Cardiac septum (tissue), 1 donor: ENCODE results near the gene KLF17. TPM values are rescaled to one million over a fixed set of nuclear protein-coding genes. Genes with fewer than 3 reads are reported as not detected.

ENCODE experiments used
- DNase-seq: peaks from one replicate; pipeline ENCODE4 v3.0.0-alpha.2; 2020; ENCODE audit warnings: low spot score
- intact Hi-C: fragments of 100-400 bp; cut with DNase I; formaldehyde crosslinking; loops from one replicate; pipeline ENCODE4 v1.14.0; 2022
- long read RNA-seq: library from polyadenylated mRNA; unstranded; transcript quantifications from one replicate; pipeline ENCODE4 v2.0.0, GENCODE V29; 2021
- total RNA-seq: library from RNA; stranded (reverse); fragmentation: NEBNext Ultra II Directional; extraction: Animal tissue kit (Norgen Biotek cat#: 25700); gene quantifications from one replicate; pipeline ENCODE4 v1.2.1, GENCODE V29; 2021
- donor health status: DM: no; HTN: no; CAD: no.

KLF17 gene, protein sequence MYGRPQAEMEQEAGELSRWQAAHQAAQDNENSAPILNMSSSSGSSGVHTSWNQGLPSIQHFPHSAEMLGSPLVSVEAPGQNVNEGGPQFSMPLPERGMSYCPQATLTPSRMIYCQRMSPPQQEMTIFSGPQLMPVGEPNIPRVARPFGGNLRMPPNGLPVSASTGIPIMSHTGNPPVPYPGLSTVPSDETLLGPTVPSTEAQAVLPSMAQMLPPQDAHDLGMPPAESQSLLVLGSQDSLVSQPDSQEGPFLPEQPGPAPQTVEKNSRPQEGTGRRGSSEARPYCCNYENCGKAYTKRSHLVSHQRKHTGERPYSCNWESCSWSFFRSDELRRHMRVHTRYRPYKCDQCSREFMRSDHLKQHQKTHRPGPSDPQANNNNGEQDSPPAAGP
- total RNA-seq: not detected
- long read RNA-seq: 0 reads

DNA sequence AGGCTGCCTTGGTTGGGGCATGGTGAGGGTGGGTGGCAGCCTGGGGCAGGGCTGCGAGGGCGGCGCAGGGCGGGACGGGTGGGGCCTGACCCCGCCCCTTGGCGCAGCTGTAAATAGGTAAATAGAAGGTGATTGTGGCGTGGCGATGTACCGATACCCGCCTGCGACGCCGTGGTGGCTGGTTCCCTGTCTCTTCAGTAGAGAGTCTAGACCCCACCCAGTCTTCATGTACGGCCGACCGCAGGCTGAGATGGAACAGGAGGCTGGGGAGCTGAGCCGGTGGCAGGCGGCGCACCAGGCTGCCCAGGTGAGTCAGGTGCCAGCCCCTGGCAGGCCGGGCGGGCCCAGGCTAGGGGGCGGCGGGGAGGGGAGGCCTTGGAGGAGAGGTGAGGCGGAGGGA, at the start of gene KLF17:
TSS of gene KLF17 (plus strand) at position 140 of the 400 bp plus-strand sequence. CDS start at position 227, 87 bp downstream.
- intact Hi-C loops: no loop called here
- no peak for DNase-seq

DNA sequence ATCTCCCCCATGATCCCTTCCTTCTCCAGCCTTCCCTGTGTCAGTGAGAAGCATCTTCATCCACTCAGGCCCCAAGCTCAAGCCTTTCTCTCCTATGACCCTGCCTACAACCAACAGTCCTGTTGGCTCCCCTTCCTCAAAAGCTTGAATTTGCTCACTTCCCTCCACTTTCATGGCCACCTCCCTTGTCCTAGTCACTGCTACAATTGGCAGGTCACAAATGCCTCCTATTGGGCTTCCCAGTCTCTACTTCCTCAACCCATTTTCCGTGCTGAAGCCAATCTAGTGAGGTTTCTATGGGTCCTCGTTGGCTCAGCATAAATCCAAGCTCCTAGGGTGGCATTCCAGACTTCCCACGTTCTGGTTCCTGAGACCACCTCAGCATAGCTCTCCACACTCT, 47.2 kb upstream of the KLF17 start:
- DNase-seq: no peak
- intact Hi-C loops: no loop called here

DNA sequence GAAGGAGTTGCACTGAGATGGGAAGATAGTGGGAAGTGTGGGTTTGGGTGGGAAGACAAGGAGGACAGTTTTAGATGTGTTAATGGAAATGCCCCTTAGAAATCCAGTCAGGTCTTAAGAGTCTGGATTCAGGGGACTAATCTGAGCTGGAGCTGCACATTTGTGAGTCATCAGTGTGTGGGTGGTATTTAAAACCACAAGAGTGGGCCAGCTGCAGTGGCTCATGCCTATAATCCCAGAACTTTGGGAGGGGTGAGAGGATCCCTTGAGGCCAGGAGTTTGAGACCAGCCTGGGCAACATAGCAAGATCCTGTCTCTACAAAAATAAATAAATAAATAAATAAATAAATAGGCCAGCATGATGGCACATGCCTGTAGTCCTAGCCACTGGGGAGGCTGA, 46.4 kb upstream of the KLF17 start:
- intact Hi-C loops: no loop called here
- DNase-seq: no peak

DNA sequence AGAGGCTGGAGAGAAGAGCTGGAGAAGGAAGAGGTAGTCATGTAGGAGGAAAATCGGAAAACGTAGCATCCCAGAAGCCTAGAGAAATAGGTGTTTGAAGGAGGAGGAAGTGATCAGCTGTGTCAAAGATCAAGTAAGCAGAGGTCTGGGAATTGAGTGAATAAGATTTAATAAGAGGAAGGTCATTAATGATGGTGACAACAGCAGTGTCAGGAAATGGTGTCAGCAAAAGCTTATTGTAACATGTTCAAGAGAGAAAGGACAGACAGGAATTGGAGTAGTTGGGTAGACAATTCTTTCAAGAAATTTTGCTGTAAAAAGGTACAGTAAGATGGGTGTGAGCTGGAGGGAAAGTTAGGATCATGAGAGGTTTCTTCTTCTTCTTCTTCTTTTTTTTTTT, 45.8 kb upstream of the KLF17 start:
- no peak for DNase-seq
- intact Hi-C loops: no loop called here

DNA sequence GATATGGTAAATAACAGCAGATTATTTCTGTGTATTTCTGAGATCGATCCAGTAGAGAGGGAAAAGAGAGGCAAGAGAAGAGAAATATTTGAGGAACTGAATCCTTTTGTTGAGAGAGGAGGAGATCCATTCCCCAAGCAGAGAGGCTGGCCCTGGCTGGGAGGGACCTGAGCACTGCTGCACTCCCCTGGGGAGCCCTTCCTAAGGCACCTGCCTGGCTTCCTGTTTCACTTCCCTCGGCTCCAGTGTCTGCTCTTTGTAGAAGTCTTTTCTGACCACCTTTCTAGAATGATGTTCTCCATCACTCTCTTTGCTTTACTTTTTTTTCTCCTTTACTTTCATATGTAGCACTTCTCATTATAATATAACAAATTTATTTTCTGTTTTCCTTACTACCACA, 45.1 kb upstream of the KLF17 start:
- intact Hi-C loops: no loop called here
- DNase-seq: no peak

DNA sequence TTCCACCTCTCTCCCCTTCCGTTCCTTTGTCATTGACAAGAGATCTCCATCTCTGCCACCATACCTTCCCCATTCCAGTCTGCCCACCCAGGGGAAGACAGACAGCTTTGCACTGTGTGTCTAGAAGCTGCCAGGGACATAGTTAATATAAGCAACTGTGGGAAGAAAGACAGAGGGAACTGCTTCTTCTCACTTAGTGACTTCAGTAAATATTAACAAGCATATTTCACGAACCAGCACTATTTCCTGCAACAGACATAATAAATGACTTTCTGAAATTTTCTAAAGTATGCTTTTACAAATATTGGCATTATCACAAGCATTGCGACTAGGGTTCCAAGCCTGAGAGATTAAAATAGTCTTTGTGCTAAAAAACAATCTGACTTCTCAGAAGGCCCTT, 44.2 kb upstream of the KLF17 start:
- no peak for DNase-seq
- intact Hi-C loops: no loop called here

DNA sequence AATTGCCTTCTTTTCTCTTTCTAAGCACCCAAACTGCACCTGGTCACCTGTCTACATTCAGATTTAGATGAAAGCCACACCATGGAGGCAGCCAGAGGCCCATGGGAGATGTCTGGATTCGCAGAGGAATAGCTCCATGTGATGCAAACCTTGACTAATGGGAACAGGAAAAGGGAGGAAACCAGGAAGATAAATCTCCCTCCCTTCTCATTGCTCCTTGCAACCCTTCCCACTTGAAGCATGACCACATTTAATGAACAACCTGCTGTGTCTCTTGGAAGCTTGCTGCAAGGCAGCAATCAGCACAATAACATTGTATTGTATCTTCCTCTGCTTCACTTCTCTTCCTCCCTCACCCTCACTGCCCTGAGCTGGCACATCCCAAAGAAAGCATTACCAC, 42.6 kb upstream of the KLF17 start:
- intact Hi-C loops: no loop called here
- DNase-seq: no peak

DNA sequence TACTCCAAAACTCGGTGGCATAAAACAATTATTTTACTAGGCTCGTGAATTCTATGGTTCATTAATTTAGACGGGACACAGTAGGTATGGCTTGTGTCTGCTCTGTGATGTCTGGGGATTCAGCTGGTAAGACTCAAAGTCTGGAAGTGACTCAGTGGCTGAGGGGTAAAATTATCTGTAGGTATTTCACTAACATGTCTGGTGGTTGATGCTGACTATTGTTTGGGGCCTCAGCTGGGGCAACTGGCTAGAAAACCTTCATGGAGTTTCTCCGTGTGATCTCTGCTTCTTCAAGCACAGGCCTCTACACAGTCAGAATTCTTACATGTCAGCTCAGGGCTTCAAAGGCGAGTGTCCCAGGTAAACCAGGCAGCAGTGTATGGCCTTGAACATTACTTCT, 41.2 kb upstream of the KLF17 start:
- intact Hi-C loops: no loop called here
- no peak for DNase-seq

DNA sequence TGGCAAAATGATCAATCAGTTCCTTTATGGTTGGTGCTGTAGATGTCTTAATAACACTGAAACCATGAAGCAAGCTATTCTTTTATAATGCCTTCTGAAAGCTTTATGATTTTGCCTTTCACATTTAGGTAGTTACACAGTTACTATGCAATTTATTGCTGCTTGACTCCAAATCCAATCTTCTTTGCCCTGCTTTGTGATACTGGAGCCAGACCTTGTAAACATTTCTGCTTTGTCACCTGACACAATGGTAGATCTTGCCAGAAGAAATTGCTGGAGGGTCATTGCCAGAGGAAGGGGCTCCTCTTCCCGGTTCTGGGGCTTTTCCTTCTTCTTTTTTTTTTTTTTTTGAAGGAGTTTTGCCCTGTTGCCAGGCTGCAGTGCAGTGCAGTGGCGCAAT, 40.5 kb upstream of the KLF17 start:
- intact Hi-C loops: no loop called here
- DNase-seq: no peak

DNA sequence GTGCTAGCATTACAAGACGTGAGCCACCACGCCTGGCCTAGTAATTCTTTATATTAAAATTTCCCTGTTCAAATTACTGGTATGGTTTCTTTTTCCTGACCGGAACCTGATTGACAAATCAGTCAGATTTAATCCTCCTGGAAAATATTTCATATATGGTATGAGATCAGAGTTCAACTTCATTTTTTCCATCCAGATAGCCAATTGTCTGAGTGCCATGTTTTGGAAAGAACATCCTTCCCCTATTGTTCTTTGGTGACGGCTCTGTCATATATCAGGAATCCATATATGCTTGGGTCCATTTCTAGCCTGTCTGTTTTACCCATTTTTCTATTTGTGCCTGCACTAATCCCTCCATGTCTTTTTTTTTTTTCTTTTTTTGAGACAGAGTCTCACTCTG, 39.1 kb upstream of the KLF17 start:
- intact Hi-C loops: no loop called here

DNA sequence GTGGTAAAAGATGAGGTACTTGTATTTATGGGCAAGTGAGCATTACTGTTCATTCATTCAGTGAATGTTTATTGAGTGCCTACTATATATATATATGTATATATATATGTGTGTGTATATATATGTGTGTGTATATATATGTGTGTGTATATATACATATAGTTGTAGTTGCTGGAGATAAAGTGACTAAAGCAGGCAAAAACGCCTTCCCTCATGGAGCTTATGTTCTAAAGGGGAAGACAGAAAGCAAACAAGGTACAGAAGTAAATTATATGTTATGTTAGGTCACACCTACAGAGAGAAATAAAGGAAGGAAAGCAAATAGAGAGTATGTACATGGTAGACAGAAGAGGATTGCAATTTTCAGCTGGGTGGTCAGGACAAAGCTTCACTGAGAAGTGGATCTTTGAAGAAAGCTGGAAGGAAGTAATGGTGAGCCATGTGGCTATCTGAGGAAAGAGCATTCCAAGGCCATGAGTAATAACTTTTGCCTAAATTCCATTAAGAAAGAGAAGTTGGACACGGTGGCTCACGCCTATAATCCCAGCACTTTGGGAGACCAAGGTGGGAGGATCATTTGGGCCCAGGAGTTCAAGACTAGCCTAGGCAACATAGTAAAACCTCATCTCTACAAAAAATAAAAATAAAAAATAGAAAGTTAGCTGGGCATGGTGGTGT, 33.5 kb upstream of the KLF17 start:
- intact Hi-C loops: no loop called here

More for the DNA sequence above, 39.1 kb upstream of the KLF17 start:
- no peak for DNase-seq

DNA sequence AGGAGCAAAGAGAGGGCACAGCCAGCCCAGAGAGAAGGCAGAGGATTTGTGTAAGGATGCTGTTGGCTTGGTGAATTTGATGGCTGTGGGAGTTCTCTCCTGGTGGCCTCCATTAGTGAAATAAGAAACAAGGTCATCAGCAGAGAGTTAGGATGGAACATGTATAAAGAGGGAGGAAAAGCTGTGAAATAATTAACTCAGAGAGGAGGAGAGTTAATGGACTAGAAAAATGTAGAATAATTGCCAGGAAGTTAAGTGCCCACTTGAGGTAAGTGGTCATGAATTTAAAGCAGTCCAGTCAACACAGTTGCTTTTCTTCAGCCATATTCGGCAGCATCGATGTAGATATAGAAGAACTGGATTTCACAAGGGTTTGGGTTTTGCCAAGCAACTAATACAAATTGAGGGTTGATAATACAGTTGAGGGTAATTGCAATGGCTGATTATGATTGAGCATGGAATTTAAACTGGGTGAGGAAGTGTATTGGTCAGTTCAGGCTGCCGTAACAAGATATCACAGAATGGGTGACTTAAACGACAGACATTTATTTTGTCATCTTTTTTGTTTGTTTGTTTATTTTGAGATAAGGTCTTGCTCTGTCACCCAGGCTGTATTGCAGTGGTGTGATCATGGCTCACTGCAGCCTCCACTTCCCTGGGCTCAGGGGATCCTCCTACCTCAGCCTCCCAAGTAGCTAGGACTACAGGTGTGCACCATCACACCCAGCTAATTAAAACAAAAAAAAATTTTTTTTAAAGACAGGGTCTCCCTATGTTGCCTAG, 31.7 kb upstream of the KLF17 start:
- no peak for DNase-seq
- intact Hi-C loops: no loop called here

More for the DNA sequence above, 33.5 kb upstream of the KLF17 start:
- DNase-seq: no peak

DNA sequence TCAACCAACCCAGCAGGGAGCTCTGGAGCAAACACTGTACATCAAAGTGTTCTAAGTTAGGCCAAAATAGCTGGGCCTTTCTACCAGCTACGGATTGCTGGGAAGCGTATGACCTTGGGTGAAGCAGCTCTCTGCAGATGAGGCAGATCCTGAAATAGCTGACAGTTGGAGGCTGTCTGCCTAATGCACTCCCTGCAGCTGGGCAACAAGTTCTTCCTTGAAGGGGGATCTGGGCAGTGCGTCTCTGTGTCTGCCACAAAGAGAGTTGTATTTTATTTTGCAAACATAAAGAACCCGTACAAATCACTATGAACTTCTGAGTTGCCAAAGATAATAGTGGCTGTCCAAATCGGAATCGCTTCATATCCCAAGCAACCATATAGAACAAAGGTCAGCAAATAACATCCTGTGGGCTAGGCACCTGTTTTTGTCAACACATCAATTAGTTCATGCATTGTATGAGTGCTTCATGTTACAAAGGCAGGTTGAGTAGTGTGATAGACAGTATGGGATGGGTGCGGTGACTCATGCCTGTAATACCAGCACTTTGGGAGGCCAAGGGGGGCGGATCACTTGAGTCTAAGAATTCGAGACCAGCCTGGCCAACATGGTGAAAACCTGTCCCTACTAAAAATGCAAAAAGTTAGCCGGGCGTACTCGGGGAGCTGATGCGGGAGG, 29.1 kb upstream of the KLF17 start:
- intact Hi-C loops: no loop called here
- DNase-seq: no peak

DNA sequence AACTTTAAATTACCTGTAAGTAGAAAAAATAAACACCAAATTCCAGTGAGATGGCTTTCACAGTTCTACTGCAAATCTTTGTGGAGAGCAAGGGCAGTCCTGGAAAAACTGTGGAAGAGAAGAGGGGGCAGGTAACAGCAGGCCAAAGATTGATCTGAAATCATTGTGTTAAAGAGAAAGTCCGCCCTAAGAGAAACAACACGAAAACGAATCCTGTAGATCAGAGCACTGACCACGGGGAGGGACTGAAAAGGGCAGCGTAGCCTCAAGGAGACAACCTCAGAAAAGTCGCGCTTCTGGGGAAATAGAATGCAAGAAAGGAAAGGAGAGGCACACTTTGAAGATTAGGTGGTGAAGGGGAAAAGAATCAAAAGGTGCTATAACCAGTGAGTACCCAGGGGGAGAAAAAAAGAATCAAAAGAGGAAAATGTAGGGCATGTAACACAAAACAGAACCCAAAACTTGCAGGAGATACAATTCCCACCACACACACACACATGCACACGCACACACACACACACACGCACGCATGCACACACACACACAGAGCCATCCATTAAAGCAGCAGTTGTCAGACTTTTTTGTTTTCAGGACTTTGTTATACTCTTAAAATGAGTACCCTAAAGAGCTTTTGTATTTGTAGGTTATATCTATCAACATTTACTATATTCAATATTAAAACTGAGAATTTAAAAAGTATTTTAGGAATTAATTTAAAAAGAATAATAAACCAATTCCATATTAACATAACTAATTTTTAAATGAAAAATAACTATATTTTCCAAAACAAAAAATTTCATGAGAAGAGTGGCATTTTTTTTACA, 28.0 kb upstream of the KLF17 start:
- no peak for DNase-seq

DNA sequence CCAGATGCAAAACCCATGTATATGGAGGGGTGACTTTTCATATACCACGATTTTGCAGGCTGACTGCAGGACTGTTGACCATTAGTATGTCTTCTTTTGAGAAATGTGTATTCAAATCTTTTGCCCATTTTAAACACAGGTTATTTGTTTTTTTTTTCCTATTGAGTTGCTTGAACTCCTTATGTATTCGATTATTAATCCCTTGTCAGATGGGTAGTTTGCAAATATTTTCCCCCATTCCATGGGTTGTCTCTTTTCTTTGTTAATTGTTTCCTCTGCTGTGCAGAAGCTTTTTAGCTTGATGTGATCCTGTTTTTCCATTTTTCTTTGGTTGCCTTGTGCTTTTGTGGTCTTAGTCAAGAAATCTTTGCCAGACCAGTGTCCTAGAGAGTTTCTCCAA, 24.6 kb upstream of the KLF17 start:
- intact Hi-C loops: no loop called here
- no peak for DNase-seq

More for the DNA sequence above, 28.0 kb upstream of the KLF17 start:
- intact Hi-C loops: no loop called here

DNA sequence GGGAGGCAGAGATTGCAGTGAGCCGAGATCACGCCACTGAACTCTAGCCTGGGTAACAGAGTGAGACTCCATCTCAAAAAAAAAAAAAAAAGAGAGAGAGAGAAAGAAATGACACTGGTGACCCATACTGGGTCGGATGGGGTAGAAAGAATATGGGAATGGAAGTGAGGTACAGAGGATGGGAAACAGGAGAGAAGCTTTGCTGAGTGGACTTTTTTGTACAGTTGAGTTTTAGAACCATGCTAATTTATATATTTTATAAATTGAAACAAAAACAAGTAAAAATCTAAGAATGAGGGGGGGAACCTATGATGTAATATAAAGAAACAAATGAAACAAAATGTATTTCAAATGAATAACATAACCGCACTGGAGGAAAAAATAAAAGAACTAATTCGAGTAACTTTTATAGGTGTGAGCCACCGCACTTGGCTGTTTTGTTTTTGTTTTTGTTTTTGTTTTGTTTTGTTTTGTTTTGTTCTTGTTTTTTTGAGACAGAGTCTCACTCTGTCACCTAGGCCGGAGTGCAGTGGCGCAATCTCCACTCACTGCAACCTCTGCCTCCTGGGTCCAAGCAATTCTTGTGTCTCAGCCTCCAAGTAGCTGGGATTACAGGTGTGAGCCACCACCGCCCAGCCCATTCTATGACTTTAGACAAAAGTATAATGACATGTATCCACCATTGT, 18.3 kb upstream of the KLF17 start:
- intact Hi-C loops: no loop called here
- no peak for DNase-seq

DNA sequence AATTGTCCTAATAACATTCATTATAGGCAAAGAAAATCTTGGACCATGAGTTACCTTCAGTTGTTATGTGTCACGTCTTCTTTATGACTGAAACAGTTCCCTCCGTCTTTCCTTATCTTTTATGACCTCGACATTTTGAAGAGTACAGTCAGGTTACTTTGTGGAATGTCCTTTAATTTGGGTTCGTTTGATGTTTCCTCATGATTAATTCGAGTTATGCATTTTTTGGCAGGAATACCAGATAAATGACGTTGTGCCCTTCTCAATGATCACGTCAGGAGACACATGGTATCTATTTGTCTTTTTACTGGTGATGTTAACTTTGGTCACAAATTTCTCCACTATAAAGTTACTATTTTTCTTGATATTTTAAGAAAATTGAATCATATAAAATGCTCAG, 17.3 kb upstream of the KLF17 start:
- no peak for DNase-seq
- intact Hi-C loops: no loop called here

DNA sequence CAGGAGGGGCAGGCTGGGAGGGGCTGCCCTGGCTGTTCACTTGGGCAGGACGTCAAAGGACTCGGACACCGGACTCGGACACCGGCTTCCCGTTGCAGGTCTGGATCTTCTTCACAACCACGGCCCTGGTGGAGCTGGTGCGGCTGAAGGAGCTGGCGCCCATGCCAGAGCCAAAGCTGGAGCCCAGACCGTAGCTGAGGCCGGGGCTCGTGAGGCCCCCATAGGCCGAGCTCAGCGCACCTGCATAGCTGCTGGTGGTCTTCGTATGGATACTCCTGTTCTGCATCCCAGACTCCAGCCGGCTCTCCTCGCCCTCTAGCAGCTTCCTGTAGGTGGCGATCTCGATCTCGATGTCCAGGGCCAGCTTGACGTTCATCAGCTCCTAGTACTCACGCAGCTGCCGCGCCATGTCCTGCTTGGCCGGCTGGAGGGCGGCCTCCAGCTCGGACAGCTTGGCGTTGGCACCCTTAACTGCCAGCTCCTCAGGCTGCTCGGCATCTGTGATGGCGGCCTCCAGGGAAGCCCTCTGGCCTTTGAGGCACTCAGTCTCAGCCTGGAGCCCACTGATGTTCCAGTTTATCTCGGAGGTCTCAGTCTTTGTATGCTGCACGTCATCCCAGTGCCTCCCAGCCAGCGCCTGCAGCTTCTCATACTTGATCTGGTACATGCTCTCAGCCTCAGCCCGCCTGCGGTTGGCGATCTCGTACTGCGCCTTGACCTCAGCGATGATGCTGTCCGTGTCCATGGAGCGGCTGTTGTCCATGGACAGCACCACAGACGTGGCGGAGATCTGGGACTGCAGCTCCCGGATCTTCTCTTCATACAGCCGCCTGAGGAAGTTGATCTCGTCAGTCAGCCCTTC, 15.1 kb upstream of the KLF17 start:
- intact Hi-C loops: no loop called here
- DNase-seq: no peak
